Stimulated activated CD4-positive, alpha-beta T cell treated with anti-CD3 and anti-CD28 coated beads, Interleukin-12 subunit alpha, Interleukin-12 subunit beta, amount 100 ng/mL, for 4 hours (primary cell): ENCODE measurements around the gene PRLHR.

ENCODE experiments used
- DNase-seq: peaks from one replicate; pipeline ENCODE4 v3.0.0-alpha.2; 2020

Gene PRLHR

GRCh38 chr10:118557946-118558345, 37.5 kb downstream of the PRLHR start:
- DNase-seq = no peak

- DNase-seq = no peak
Measured at GRCh38 chr10:118551535-118552100, 43.8 kb downstream of the PRLHR start.

- no peak for DNase-seq
Measured at GRCh38 chr10:118547282-118547681, 48.2 kb downstream of the PRLHR start.

- DNase-seq = no peak
Measured at GRCh38 chr10:118546479-118546878, 49.0 kb downstream of the PRLHR start.

GRCh38 chr10:118545381-118545780, 50.1 kb downstream of the PRLHR start:
- no peak for DNase-seq

- DNase-seq = no peak
Measured at GRCh38 chr10:118544401-118544948, 51.0 kb downstream of the PRLHR start.

GRCh38 chr10:118543714-118544400, 51.6 kb downstream of the PRLHR start:
- peak; percentile 38 for DNase-seq

- DNase-seq = no peak
Measured at GRCh38 chr10:118542745-118543144, 52.7 kb downstream of the PRLHR start.

GRCh38 chr10:118542205-118542604, 53.2 kb downstream of the PRLHR start:
- no peak for DNase-seq

- no peak for DNase-seq
Measured at GRCh38 chr10:118541718-118542117, 53.7 kb downstream of the PRLHR start.
